Endothelial cell of umbilical vein (primary cell): ENCODE data around the gene MGAT1. TPM values are rescaled to one million over a fixed set of nuclear protein-coding genes. Genes with fewer than 3 reads are reported as not detected.

Experiments used
- Bru-seq: library from RNA; stranded (reverse); fragments of 400-500 nt; gene quantifications from one replicate; lab custom pipeline; 2021; lab: Mats Ljungman, UMichigan
- BruChase-seq, 2 experiments: library from RNA; stranded (reverse); fragments of 400-500 nt; gene quantifications; one replicate each; lab custom pipeline; 2021; lab: Mats Ljungman, UMichigan
- BruUV-seq: library from RNA; stranded (reverse); fragments of 400-500 nt; replicated peaks from 2 replicates; lab custom pipeline; 2021; lab: Mats Ljungman, UMichigan
- CTCF ChIA-PET: fragments of 300-600, 350-600 bp; sonication (Branson Sonifier 250); formaldehyde crosslinking; loops from one replicate; lab custom pipeline; 2021; ENCODE audit warnings: antibody characterized with exemption, inconsistent platforms; lab: Charles Lee
- POLR2A ChIA-PET: fragments of 300-600, 350-600 bp; sonication (Branson Sonifier 250); formaldehyde crosslinking; loops from one replicate; lab custom pipeline; 2021; ENCODE audit warnings: antibody characterized with exemption, inconsistent platforms; lab: Charles Lee
- DNase-seq: peaks from one replicate; pipeline ENCODE4 v3.0.0-alpha.2; 2011; ENCODE audit warnings: low read depth, low spot score
- FAIRE-seq: peaks from 2 replicates; lab custom pipeline; 2011; peaks lifted over from hg19 to GRCh38; lab: Jason Lieb, UNC
- H2AFZ ChIP-seq: 2 replicates; pipeline ENCODE4 v1.6.0; 2012; ENCODE audit warnings: low read depth, low read length, control low read depth, inconsistent platforms
- H3K27ac ChIP-seq: 2 replicates; pipeline ENCODE4 v1.5.1; 2011; ENCODE audit warnings: low read depth, mild to moderate bottlenecking, control low read depth, low read length, moderate library complexity; ENCODE audit not compliant: insufficient read depth
- H3K27me3 ChIP-seq, 2 experiments: 2 replicates each; pipeline versions ENCODE4 v1.6.0 to v1.6.1; 2011; ENCODE audit warnings: low read length in 2 of 2, mixed read lengths in 1 of 2; ENCODE audit not compliant: control insufficient read depth in 2 of 2, insufficient read depth in 2 of 2
- H3K36me3 ChIP-seq, 2 experiments: 2 replicates in 1 of 2; 3 replicates in 1 of 2; pipeline ENCODE4 v1.5.1; 2011; ENCODE audit warnings: low read length in 2 of 2, mild to moderate bottlenecking in 1 of 2, moderate library complexity in 1 of 2; ENCODE audit not compliant: control insufficient read depth in 2 of 2, insufficient read depth in 2 of 2; ENCODE audit errors: extremely low read depth in 1 of 2
- H3K4me1 ChIP-seq: 3 replicates; pipeline ENCODE4 v1.5.1; 2011; ENCODE audit warnings: mild to moderate bottlenecking, low read length; ENCODE audit not compliant: control insufficient read depth, insufficient read depth; ENCODE audit errors: extremely low read depth
- H3K4me2 ChIP-seq: 2 replicates; pipeline ENCODE4 v1.6.1; 2011; ENCODE audit warnings: low read length, control low read depth, mixed read lengths; ENCODE audit not compliant: insufficient read depth
- H3K4me3 ChIP-seq, 3 experiments: fragments of 200-600 bp in 1 of 3; sonication (generic), shearing (Covaris generic) in 1 of 3; replicated peaks in 1 of 3; 2 replicates each; pipeline ENCODE4 v1.5.1; 2011 to 2016; ENCODE audit warnings: control low read depth in 3 of 3, low read length in 3 of 3, mild to moderate bottlenecking in 2 of 3, inconsistent platforms in 1 of 3, low read depth in 1 of 3, moderate library complexity in 1 of 3; ENCODE audit not compliant: insufficient read depth in 1 of 3
- H3K79me2 ChIP-seq: 2 replicates; pipeline ENCODE4 v1.6.0; 2012; ENCODE audit warnings: low read length, inconsistent platforms; ENCODE audit not compliant: control insufficient read depth, insufficient read depth
- H3K9ac ChIP-seq: replicated peaks from 2 replicates; pipeline ENCODE3; 2011; ENCODE audit warnings: low read length, control low read depth; ENCODE audit not compliant: insufficient read depth; ENCODE audit errors: extremely low read depth
- H3K9me1 ChIP-seq: replicated peaks from 3 replicates; pipeline ENCODE4 v1.6.0; 2011; ENCODE audit warnings: mild to moderate bottlenecking, low read length; ENCODE audit not compliant: control insufficient read depth, insufficient read depth; ENCODE audit errors: extremely low read depth
- H3K9me3 ChIP-seq: replicated peaks from 2 replicates; pipeline ENCODE4 v1.5.1; 2012; ENCODE audit warnings: low read length, inconsistent platforms; ENCODE audit not compliant: control insufficient read depth, insufficient read depth
- H4K20me1 ChIP-seq: replicated peaks from 2 replicates; pipeline ENCODE3; 2011; ENCODE audit warnings: mild to moderate bottlenecking, low read length; ENCODE audit not compliant: control insufficient read depth, insufficient read depth; ENCODE audit errors: extremely low read depth
- EZH2 ChIP-seq: IDR thresholded peaks from 2 replicates; pipeline ENCODE4 v1.6.1; 2012; ENCODE audit warnings: borderline replicate concordance, low read depth, mild to moderate bottlenecking, moderate library complexity, low read length, inconsistent platforms; ENCODE audit not compliant: severe bottlenecking
- FOS ChIP-seq: IDR thresholded peaks from 2 replicates; pipeline ENCODE4 v1.6.1; 2011; ENCODE audit warnings: mild to moderate bottlenecking, low read length, moderate library complexity, borderline replicate concordance; ENCODE audit not compliant: insufficient read depth
- GATA2 ChIP-seq: IDR thresholded peaks from 2 replicates; pipeline ENCODE4 v1.7.0; 2011; ENCODE audit warnings: low read depth, mild to moderate bottlenecking, moderate library complexity, mixed read lengths, low read length; ENCODE audit not compliant: insufficient read length, insufficient read depth
- JUN ChIP-seq: IDR thresholded peaks from 2 replicates; pipeline ENCODE4 v1.6.1; 2011; ENCODE audit warnings: borderline replicate concordance, low read depth; ENCODE audit not compliant: insufficient read length, insufficient read depth
- MYC ChIP-seq: IDR thresholded peaks from one replicate; pipeline ENCODE4 v1.6.1; 2011; ENCODE audit warnings: mild to moderate bottlenecking, low read depth, low read length
- POLR2A ChIP-seq: IDR thresholded peaks from 2 replicates; pipeline ENCODE4 v1.6.1; 2012; ENCODE audit warnings: low read depth, mild to moderate bottlenecking, control low read depth, low read length
- POLR2AphosphoS5 ChIP-seq: IDR thresholded peaks from 2 replicates; pipeline ENCODE4 v1.6.1; 2012; ENCODE audit warnings: low read depth, mild to moderate bottlenecking, control low read depth, low read length, moderate library complexity; ENCODE audit not compliant: insufficient read depth
- dilution Hi-C: fragments of 300-500 bp; cut with MboI; formaldehyde crosslinking; loops from one replicate; pipeline ENCODE4 v1.15.0; 2019; ENCODE audit warnings: low sequenced_read_pairs; ENCODE audit not compliant: extremely low pct_ligation_motif_present
- intact Hi-C: fragments of 100-400 bp; cut with micrococcal nuclease; formaldehyde crosslinking; loops from one replicate; pipeline ENCODE4 v1.10.0; 2022
- long read RNA-seq: library from polyadenylated mRNA; stranded (forward); transcript quantifications from one replicate; pipeline ENCODE4 v2.0.0, GENCODE V29; 2021
- polyA minus RNA-seq, 3 experiments: library from RNA; depleted of rRNA, polyadenylated mRNA; stranded (reverse); fragments of >200 nt; gene quantifications; 1 replicate in 1 of 3; 2 replicates in 2 of 3; pipeline ENCODE4 v1.2.3, GENCODE V29; 2011
- polyA plus RNA-seq, 4 experiments: library from polyadenylated mRNA; depleted of rRNA in 3 of 4; stranded (reverse) in 3 of 4; unstranded in 1 of 4; fragments of >200 nt; gene quantifications; 2 replicates each; pipeline versions ENCODE4 v1.2.1 to v1.2.3, GENCODE V29; 2011 to 2012; ENCODE audit warnings: missing spikeins in 1 of 4
- total RNA-seq: library from RNA; stranded (reverse); gene quantifications from 2 replicates; pipeline ENCODE4 v1.2.3, GENCODE V29; 2021
- TF ChIP-seq, protein P1 (sequence below), 2 donors: IDR thresholded peaks; 1 replicate in 1 of 2; 2 replicates in 1 of 2; pipeline ENCODE4 v1.5.1; 2011; ENCODE audit warnings: low read length in 2 of 2, mild to moderate bottlenecking in 2 of 2, moderate library complexity in 2 of 2, control low read depth in 1 of 2, inconsistent platforms in 1 of 2, low read depth in 1 of 2; ENCODE audit not compliant: insufficient read depth in 1 of 2; ENCODE audit errors: extremely low read depth in 1 of 2
- TF ChIP-seq, protein P2 (sequence below): IDR thresholded peaks from 2 replicates; pipeline ENCODE4 v1.6.1; 2011; ENCODE audit not compliant: insufficient read depth, insufficient read length

Gene MGAT1
- total RNA-seq (108 and 123 TPM in 2 replicates), polyA plus RNA-seq (126 and 153 TPM in 2 replicates), polyA minus RNA-seq (80.6 and 100 TPM in 2 replicates), Bru-seq, nascent RNA (percentile 70 among the genes with signal in this experiment), BruChase-seq, experiment 1, labeled RNA remaining after a 6-hour chase (percentile 87 among the genes with signal in this experiment), BruChase-seq, experiment 2, labeled RNA remaining after a 2-hour chase (percentile 73 among the genes with signal in this experiment)
- 83.5 and 99.1 TPM in 2 replicates for polyA plus RNA-seq (2011; cell fraction: cytosol; rRNA removed)
- 54.0 and 56.7 TPM in 2 replicates for polyA plus RNA-seq (2011; cell fraction: nucleus; rRNA removed)
- 59.8 and 70.3 TPM in 2 replicates for polyA plus RNA-seq (2012)
- polyA minus RNA-seq (2011; cell fraction: cytosol; rRNA and poly(A)+ RNA removed), result 49.0 TPM
- 31.9 and 43.9 TPM in 2 replicates for polyA minus RNA-seq (2011; cell fraction: nucleus; rRNA and poly(A)+ RNA removed)
- long read RNA-seq, transcript MGAT1-203 (3 exons, 3,077 nt), result minor isoform, 19 of 407 reads
- long read RNA-seq, transcript MGAT1-201 (2 exons, 2,761 nt), result major isoform, 321 of 407 reads
- long read RNA-seq, transcript MGAT1-209 (2 exons, 534 nt), result minor isoform, 6 of 407 reads
- long read RNA-seq, partial matches to known transcripts, result 1 of 407 reads
- long read RNA-seq, other reads (novel, unspliced or antisense), result 60 of 407 reads

DNA sequence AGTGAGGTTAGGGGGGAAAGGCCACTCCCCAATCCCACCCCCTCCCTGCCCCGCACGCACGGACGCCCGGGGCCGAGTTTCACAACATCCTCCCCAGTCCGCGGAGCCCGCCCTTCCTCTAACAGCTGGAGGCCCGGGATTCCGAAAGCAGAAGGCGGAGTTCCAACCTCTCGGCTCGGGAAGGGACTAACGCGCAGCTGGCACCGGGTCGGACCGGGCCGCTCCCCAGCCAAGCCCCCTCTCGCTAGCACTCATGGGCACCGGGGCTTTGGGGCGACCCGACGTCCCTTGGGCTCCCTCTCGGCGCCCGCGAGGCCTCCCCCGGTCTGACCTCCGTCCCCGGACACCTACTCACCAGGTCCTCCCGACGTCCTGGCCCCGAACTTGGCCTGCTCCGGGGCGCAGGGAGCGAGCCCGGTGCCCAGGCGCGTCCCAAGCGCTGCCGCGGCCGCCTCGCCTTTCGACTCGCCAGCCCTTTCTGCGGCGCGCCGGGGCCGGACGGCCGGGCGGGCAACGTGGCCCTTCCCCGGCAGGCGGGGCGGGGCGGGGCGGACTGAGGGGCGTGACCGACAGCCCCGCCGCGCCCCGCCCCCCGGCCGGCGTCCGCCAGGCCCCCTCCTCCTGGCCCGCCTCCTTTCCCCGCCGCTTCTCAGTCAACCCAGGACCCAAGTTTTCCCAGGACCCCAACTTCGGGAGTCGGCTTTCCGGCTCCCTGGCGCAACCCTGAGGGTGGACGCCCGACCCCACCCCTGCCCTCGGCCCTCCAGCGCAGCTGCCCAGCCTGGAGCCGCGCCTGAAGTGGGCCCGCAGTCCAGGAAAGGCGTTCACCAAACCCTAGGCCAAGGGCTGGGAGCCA lies at the start of gene MGAT1:
TSS of gene MGAT1 (minus strand) at position 482 of the 856 bp plus-strand sequence. CDS start 9,835 bp downstream, outside the sequence.
- FAIRE-seq, result peak; percentile 91
- intact Hi-C loops (loop anchor here (1.0 to 10.0 kb wide), 8 partner anchors 8 to 460 kb away; partner anchors contain the start of genes CNOT6, TRIM52 and ZFP62), dilution Hi-C loops (no loop called here)
- Histone ChIP-seq H3K9me1 (no peaks in the 10 kb centered on the region), H3K4me1 (peaks cover 44% of the 10 kb centered on the region), H3K27ac (peak within 1 kb of the TSS; percentile 67), H3K9me3 (no peaks in the 10 kb centered on the region), H3K27me3 (no peaks in the 10 kb centered on the region), H3K9ac (peak within 1 kb of the TSS; percentile 71), H3K4me3 (peak within 1 kb of the TSS; percentile 46 to 98 (median 69)), H4K20me1 (peaks cover 23% of the 10 kb centered on the region), H3K4me2 (peak within 1 kb of the TSS; percentile 93), H3K79me2 (peaks cover 50% of the 10 kb centered on the region), H3K36me3 (peaks cover 2 to 3% of the 10 kb centered on the region in 2 experiments), H2AFZ (peak within 1 kb of the TSS; percentile 58)
- peak; percentile 87 for DNase-seq
- ChIA-PET POLR2A (interaction anchor here (0.7 to 1.1 kb wide), 5 partner anchors 8 to 162 kb away, joined by 3 to 6 read pairs (median 5); no protein-coding TSS in a partner anchor), CTCF (interaction anchor here (0.6 to 1.6 kb wide), 12 partner anchors 8 to 712 kb away, joined by 3 to 10 read pairs (median 4); no protein-coding TSS in a partner anchor)
- TSS peak; percentile 45 for BruUV-seq
- TF ChIP-seq POLR2AphosphoS5 (peak; percentile 95), MYC (no peak), FOS (no peak), POLR2A (peak; percentile 85), GATA2 (no peak), EZH2 (no peak), JUN (no peak)
- TF ChIP-seq, protein P1, sequence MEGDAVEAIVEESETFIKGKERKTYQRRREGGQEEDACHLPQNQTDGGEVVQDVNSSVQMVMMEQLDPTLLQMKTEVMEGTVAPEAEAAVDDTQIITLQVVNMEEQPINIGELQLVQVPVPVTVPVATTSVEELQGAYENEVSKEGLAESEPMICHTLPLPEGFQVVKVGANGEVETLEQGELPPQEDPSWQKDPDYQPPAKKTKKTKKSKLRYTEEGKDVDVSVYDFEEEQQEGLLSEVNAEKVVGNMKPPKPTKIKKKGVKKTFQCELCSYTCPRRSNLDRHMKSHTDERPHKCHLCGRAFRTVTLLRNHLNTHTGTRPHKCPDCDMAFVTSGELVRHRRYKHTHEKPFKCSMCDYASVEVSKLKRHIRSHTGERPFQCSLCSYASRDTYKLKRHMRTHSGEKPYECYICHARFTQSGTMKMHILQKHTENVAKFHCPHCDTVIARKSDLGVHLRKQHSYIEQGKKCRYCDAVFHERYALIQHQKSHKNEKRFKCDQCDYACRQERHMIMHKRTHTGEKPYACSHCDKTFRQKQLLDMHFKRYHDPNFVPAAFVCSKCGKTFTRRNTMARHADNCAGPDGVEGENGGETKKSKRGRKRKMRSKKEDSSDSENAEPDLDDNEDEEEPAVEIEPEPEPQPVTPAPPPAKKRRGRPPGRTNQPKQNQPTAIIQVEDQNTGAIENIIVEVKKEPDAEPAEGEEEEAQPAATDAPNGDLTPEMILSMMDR (IDR thresholded peaks at IDR 0.05; ENCODE audit: extremely low read depth in 1 of 2, insufficient read depth in 1 of 2, low read depth in 1 of 2, low read length in 2 of 2), result no peak
- TF ChIP-seq, protein P2, sequence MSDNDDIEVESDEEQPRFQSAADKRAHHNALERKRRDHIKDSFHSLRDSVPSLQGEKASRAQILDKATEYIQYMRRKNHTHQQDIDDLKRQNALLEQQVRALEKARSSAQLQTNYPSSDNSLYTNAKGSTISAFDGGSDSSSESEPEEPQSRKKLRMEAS, result no peak
